K562 (cell line): ENCODE results near the gene UPK2. TPM values are rescaled to one million over a fixed set of nuclear protein-coding genes. Genes with fewer than 3 reads are reported as not detected.

Source experiments
- DMBX1 ChIP-seq: fragments of 250-450 bp; sonication (Bioruptor Pico); IDR thresholded peaks from 2 replicates; pipeline ENCODE4 v1.8.0; 2022; ENCODE audit warnings: inconsistent platforms, mild to moderate bottlenecking, moderate library complexity, borderline replicate concordance
- FOSL1 ChIP-seq: fragments of 200-800 bp; sonication (Bioruptor generic); conservative IDR thresholded peaks from 2 replicates; pipeline ENCODE4 v1.6.1; 2016; ENCODE audit warnings: missing genetic modification characterization, missing compliant biosample characterization
- HDAC3 ChIP-seq: fragments of 450-650 bp; IDR thresholded peaks from 2 replicates; pipeline ENCODE4 v1.6.1; 2018; ENCODE audit warnings: borderline replicate concordance, mild to moderate bottlenecking, moderate library complexity; ENCODE audit not compliant: partially characterized antibody
- KLF6 ChIP-seq: fragments of 250-450 bp; sonication (Bioruptor Pico); IDR thresholded peaks from 2 replicates; pipeline ENCODE4 v1.4.0; 2020; ENCODE audit warnings: mild to moderate bottlenecking, moderate library complexity, borderline replicate concordance
- MEF2A ChIP-seq: IDR thresholded peaks from 2 replicates; pipeline ENCODE4 v1.6.1; 2011; ENCODE audit warnings: low read depth, mild to moderate bottlenecking, low read length, moderate library complexity; ENCODE audit not compliant: control insufficient read depth
- RBM34 ChIP-seq: fragments of 200-400 bp; formaldehyde crosslinking; IDR thresholded peaks from 2 replicates; pipeline ENCODE4 v1.6.1; 2018; ENCODE audit warnings: low read length, borderline replicate concordance; ENCODE audit not compliant: insufficient read depth
- THRA ChIP-seq: fragments of 450-650 bp; IDR thresholded peaks from 2 replicates; pipeline ENCODE4 v1.6.1; 2017; ENCODE audit warnings: mild to moderate bottlenecking, moderate library complexity
- ZMIZ1 ChIP-seq, 2 experiments: fragments of 150-350 bp in 1 of 2; IDR thresholded peaks; 2 replicates each; pipeline ENCODE4 v1.6.1; 2012 to 2016; ENCODE audit warnings: low read depth in 2 of 2, low read length in 2 of 2, mild to moderate bottlenecking in 1 of 2, moderate library complexity in 1 of 2
- ZNF324 ChIP-seq: fragments of 250-450 bp; sonication (Bioruptor Pico); IDR thresholded peaks from 2 replicates; pipeline ENCODE4 v1.4.0; 2020; ENCODE audit warnings: mild to moderate bottlenecking
- ZNF609 ChIP-seq: sonication (generic); formaldehyde crosslinking; IDR thresholded peaks from 2 replicates; pipeline ENCODE4 v1.8.1; 2023; ENCODE audit warnings: missing genetic modification reagents, mild to moderate bottlenecking, borderline replicate concordance
- polyA plus RNA-seq, 8 experiments: library from polyadenylated mRNA; depleted of rRNA in 4 of 8; stranded (reverse) in 5 of 8; unstranded in 3 of 8; fragments of >200 nt; fragmentation: Nextera tagmentation in 2 of 8; fragmentation: Illumina TruSeq in 1 of 8; extraction: Ambion mirVana in 2 of 8; extraction: Trizol in 1 of 8; gene quantifications; 2 replicates each; pipeline versions ENCODE4 v1.2.1 to v1.2.3, GENCODE V29; 2011 to 2014; ENCODE audit warnings: inconsistent platforms in 1 of 8, missing spikeins in 1 of 8
- total RNA-seq, 7 experiments: library from RNA; depleted of rRNA in 6 of 7; stranded (reverse); fragments of >200 nt in 6 of 7; fragmentation: Illumina TruSeq in 2 of 7; extraction: Trizol in 2 of 7; gene quantifications; 2 replicates each; pipeline versions ENCODE4 v1.2.1 to v1.2.3, GENCODE V29; 2011 to 2021; ENCODE audit warnings: low replicate concordance in 1 of 7
- TF ChIP-seq, protein P1 (sequence below): sonication (generic); formaldehyde crosslinking; IDR thresholded peaks from 2 replicates; pipeline ENCODE4 v1.8.0; 2022; ENCODE audit warnings: missing genetic modification reagents, mild to moderate bottlenecking, moderate library complexity, borderline replicate concordance
- TF ChIP-seq, protein P2 (sequence below): sonication (generic); formaldehyde crosslinking; IDR thresholded peaks from 2 replicates; pipeline ENCODE4 v1.8.0; 2022; ENCODE audit warnings: missing genetic modification reagents, mild to moderate bottlenecking, borderline replicate concordance
- TF ChIP-seq, protein P3 (sequence below): fragments of 450-650 bp; IDR thresholded peaks from 2 replicates; pipeline ENCODE4 v1.6.1; 2016

Gene UPK2
- total and polyA plus RNA-seq, 9 of the 15 experiments (the other 6 are each of a cell fraction or from before 2014, with no cell fraction given): not detected

- TF ChIP-seq ZNF609 (CRISPR knock-in tag): no peak
- TF ChIP-seq MEF2A: no peak
- no peak for TF ChIP-seq KLF6 (CRISPR knock-in tag)
- TF ChIP-seq ZNF324 (CRISPR knock-in tag): no peak
- TF ChIP-seq HDAC3: no peak
- TF ChIP-seq, protein P1, sequence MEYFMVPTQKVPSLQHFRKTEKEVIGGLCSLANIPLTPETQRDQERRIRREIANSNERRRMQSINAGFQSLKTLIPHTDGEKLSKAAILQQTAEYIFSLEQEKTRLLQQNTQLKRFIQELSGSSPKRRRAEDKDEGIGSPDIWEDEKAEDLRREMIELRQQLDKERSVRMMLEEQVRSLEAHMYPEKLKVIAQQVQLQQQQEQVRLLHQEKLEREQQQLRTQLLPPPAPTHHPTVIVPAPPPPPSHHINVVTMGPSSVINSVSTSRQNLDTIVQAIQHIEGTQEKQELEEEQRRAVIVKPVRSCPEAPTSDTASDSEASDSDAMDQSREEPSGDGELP: peak; percentile 80
- TF ChIP-seq ZMIZ1 (IDR thresholded peaks at IDR 0.05; ENCODE audit: low read depth in 2 of 2, low read length in 2 of 2): no peak
- TF ChIP-seq, protein P2, sequence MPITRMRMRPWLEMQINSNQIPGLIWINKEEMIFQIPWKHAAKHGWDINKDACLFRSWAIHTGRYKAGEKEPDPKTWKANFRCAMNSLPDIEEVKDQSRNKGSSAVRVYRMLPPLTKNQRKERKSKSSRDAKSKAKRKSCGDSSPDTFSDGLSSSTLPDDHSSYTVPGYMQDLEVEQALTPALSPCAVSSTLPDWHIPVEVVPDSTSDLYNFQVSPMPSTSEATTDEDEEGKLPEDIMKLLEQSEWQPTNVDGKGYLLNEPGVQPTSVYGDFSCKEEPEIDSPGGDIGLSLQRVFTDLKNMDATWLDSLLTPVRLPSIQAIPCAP (CRISPR knock-in tag): no peak
- TF ChIP-seq FOSL1 (tag): no peak
- TF ChIP-seq RBM34: no peak
- TF ChIP-seq DMBX1: no peak
- no peak for TF ChIP-seq THRA
- TF ChIP-seq, protein P3, sequence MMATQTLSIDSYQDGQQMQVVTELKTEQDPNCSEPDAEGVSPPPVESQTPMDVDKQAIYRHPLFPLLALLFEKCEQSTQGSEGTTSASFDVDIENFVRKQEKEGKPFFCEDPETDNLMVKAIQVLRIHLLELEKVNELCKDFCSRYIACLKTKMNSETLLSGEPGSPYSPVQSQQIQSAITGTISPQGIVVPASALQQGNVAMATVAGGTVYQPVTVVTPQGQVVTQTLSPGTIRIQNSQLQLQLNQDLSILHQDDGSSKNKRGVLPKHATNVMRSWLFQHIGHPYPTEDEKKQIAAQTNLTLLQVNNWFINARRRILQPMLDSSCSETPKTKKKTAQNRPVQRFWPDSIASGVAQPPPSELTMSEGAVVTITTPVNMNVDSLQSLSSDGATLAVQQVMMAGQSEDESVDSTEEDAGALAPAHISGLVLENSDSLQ: no peak; the same call in 1 of the 2 replicates
Measured at GRCh38 chr11:118930094-118930712, 25.9 kb upstream of the UPK2 start (continued).
